ENCODE results near the gene MFSD2B. TPM values are rescaled to one million over a fixed set of nuclear protein-coding genes. Genes with fewer than 3 reads are reported as not detected.

MFSD2B gene
- total RNA-seq, 2 donors from 2014 or later, result 0.14 TPM; not detected in 1

DNA sequence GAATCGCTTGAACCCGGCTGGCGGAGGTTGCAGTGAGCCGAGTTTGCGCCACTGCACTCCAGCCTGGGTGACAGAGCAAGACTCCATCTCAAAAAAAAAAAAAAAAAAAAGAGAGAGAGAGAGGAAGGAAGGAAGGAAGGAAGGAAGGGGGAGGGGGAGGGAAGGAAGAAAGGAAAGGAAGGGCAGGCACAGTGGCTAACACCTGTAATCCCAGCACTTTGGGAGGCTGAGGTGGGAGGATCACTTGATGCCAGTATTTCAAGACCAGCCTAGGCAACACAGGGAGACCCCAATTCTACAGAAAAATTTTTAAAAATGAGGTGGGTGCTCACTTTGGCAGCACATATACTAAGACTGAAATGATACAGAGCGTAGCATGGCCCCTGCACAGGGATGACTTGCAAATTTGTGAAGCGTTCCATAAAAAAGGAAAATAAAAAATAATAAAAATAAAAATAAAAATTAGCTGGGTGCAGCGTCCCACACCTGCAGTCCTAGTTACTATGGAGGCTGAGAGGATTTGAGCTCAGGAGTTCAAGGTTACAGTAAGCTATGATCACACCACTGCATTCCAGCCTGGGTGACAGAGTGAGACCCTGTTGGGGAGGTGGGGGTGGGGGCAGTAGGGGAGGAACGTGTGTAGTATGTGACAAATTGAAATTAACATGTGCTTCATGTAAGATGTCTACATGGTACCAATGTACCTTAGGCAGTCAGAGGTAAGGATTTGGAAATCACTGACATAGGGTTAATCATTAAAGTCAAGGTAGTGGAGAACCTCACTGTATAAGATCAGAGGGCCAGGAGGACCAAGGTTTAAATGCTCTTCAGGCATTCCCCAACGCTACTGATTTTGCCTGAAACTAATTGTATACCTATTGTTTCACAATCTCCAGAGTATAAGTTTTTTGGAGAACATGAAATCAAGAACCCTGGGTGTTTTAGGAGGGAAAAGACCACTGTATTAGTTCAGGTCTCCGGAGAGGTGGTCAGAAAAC is 35.9 kb downstream of the MFSD2B start:
- H3K27ac ChIP-seq, result peak overlapping the region in 1 of 2 donors; percentile 77
- no peaks in the 10 kb centered on the region for H3K9me3 ChIP-seq
- TF ChIP-seq, protein P1, sequence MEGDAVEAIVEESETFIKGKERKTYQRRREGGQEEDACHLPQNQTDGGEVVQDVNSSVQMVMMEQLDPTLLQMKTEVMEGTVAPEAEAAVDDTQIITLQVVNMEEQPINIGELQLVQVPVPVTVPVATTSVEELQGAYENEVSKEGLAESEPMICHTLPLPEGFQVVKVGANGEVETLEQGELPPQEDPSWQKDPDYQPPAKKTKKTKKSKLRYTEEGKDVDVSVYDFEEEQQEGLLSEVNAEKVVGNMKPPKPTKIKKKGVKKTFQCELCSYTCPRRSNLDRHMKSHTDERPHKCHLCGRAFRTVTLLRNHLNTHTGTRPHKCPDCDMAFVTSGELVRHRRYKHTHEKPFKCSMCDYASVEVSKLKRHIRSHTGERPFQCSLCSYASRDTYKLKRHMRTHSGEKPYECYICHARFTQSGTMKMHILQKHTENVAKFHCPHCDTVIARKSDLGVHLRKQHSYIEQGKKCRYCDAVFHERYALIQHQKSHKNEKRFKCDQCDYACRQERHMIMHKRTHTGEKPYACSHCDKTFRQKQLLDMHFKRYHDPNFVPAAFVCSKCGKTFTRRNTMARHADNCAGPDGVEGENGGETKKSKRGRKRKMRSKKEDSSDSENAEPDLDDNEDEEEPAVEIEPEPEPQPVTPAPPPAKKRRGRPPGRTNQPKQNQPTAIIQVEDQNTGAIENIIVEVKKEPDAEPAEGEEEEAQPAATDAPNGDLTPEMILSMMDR (IDR thresholded peaks at IDR 0.05), result no peak
- no peak for DNase-seq (ENCODE audit: low spot score)
- ATAC-seq (ENCODE audit: insufficient number of reproducible peaks, low FRiP score, low read depth), result no peak
- no peaks in the 10 kb centered on the region for H3K36me3 ChIP-seq
- peaks cover 12 to 25% of the 10 kb centered on the region in 2 donors for H3K4me1 ChIP-seq (ENCODE audit: control insufficient read depth in 1 of 2, low read depth in 2 of 2)
- peak overlapping the region; percentile 93 for H3K4me3 ChIP-seq
- H3K27me3 ChIP-seq (replicated peaks; ENCODE audit: insufficient read depth), result no peaks in the 10 kb centered on the region

DNA sequence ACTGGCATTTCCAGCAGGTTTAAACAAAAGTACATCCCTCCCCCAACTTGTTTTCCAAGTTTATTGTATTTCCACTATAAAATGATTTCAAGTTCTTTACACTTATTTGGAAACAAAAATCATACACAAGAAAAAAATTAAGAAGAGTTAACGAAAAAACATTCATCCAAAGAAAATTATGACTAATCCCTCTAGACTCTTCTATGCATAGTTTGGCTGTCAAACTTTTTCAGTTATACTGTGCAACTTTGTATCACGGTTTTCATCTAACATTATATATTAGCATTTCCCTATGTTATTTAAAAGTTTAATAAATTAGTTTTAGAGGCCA is 36.7 kb downstream of the MFSD2B start:
- DNase-seq (ENCODE audit: low spot score), result no peak
- H3K27ac ChIP-seq, result peak overlapping the region; percentile 77

DNA sequence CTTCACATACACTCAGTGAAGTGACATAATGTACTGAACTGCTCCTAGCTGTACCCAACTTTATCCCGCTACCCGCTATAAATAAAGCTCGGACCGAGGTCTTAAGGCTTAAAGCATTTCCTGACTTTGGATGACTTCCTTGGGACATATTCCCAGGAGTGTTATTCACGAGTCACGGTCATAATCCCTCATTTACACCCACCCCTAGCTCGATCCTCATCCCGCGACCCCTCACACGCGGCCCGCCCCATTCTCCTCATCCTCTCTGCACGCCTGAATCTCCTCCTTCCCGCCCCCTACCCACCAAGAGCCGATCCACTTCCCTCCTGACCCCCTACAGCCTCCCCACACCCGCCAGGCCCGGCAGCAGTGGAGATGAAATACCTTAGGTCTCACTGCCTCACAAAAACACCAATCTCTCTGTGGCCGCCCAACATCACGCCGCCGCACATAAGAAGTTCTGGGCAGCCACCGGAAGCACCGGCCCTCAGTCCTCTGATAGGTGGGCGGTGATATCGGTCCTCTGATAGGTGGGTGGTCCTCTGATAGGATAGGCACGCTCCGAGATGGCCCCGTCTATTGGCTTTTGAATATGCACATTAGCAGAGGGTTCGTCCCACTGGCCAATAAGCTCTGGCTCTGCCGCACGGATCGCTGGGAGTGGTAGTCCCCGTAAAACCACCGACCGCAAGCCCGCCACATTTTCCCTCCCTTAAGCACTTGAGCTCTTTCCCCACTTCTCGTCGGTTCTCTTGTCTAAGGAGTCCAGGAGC is 37.2 kb downstream of the MFSD2B start, which contains the start of gene WDCP:
TSS of gene WDCP (minus strand) at position 462 of the 773 bp plus-strand sequence. CDS start 7,897 bp downstream, outside the sequence.
- Histone ChIP-seq H3K4me1 (ENCODE audit: control insufficient read depth in 1 of 2, low read depth in 2 of 2) (peaks cover 12 to 25% of the 10 kb centered on the region in 2 donors), H3K36me3 (no peaks in the 10 kb centered on the region), H3K27ac (peak within 1 kb of the TSS; percentile 77), H3K9me3 (no peaks in the 10 kb centered on the region), H3K27me3 (replicated peaks; ENCODE audit: insufficient read depth) (no peaks in the 10 kb centered on the region), H3K4me3 (peak within 1 kb of the TSS; percentile 93)
- ATAC-seq (ENCODE audit: insufficient number of reproducible peaks, low FRiP score, low read depth) (peak; percentile 99), DNase-seq (ENCODE audit: low spot score) (peak; percentile 95)
- TF ChIP-seq, protein P1 (IDR thresholded peaks at IDR 0.05), result no peak

More for the DNA sequence above, 36.7 kb downstream of the MFSD2B start:
- TF ChIP-seq, protein P1 (IDR thresholded peaks at IDR 0.05), result no peak
- Histone ChIP-seq H3K4me1 (ENCODE audit: control insufficient read depth in 1 of 2, low read depth in 2 of 2) (peaks cover 12 to 25% of the 10 kb centered on the region in 2 donors), H3K36me3 (no peaks in the 10 kb centered on the region), H3K27me3 (replicated peaks; ENCODE audit: insufficient read depth) (no peaks in the 10 kb centered on the region), H3K4me3 (peak overlapping the region; percentile 93), H3K9me3 (no peaks in the 10 kb centered on the region)
- no peak for ATAC-seq (ENCODE audit: insufficient number of reproducible peaks, low FRiP score, low read depth)

DNA sequence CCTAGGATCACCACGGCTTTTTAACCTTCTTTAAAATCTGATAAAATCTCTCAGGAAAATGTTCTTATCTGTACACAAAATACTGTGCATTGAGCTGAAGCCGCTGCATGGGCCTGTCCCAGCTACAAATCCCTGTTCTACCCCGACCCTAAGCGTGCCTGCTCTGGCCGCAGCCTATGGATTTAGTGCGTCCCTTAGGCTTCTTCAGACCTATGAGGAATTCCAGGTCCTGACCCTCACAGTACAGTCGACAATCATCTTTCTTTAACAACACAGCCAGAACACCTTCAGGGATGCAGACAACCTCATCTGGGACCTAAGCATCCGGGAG is 37.8 kb downstream of the MFSD2B start:
- ATAC-seq (ENCODE audit: insufficient number of reproducible peaks, low FRiP score, low read depth), result no peak
- DNase-seq (ENCODE audit: low spot score), result no peak
- H3K4me3 ChIP-seq, result peak overlapping the region; percentile 93
- TF ChIP-seq, protein P1 (IDR thresholded peaks at IDR 0.05), result no peak
- no peaks in the 10 kb centered on the region for H3K36me3 ChIP-seq
- peaks cover 12 to 25% of the 10 kb centered on the region in 2 donors for H3K4me1 ChIP-seq (ENCODE audit: control insufficient read depth in 1 of 2, low read depth in 2 of 2)
- H3K27ac ChIP-seq, result no peak overlapping the region
- H3K9me3 ChIP-seq, result no peaks in the 10 kb centered on the region
- H3K27me3 ChIP-seq (replicated peaks; ENCODE audit: insufficient read depth), result no peaks in the 10 kb centered on the region
